ENCODE measurements around the gene ATG2A. TPM values are rescaled to one million over a fixed set of nuclear protein-coding genes. Genes with fewer than 3 reads are reported as not detected.

Gene ATG2A
- total and polyA plus RNA-seq, 7 donors = 11.0 to 21.6 (median 19.5) TPM

DNA sequence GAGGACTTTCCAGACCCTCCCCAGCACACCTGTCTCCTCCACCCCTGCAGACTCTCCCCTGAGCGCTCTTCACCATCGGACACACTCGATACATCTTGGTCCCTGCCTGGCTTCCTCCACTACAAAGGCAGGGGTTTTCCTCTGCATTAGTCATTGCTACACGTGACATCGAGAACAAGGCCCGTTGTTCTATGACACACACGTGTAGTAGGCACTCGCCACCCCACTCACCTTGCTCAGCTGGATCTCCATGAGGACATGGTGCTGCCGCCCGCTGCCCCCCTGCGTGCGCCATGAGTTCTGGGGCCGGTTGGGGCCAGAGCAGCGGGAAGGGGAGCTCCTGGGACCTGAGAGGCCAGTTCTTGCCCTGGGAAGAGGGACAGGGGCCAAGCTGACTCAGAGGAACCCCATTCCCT is 16.7 kb downstream of the ATG2A start:
- ATAC-seq (no peak), DNase-seq (no peak)
- TF ChIP-seq CTCF (IDR thresholded peaks at IDR 0.05) = no peak
- Histone ChIP-seq H3K27me3 (ENCODE audit: insufficient read depth in 3 of 3, low read length in 2 of 3) (no peaks in the 10 kb centered on the region), H3K9me3 (no peaks in the 10 kb centered on the region), H3K27ac (no peak overlapping the region), H3K4me3 (no peak overlapping the region), H3K36me3 (ENCODE audit: insufficient read depth in 1 of 2, low read depth in 1 of 2) (peaks cover 3 to 92% of the 10 kb centered on the region in 2 donors), H3K4me1 (no peaks in the 10 kb centered on the region)
- 79 to 91% (median 82%) methylated on average over 14 of the region's 14 CpGs for WGBS, 3 donors
- intact Hi-C loops (cut with DNase I) = no loop called here

- WGBS, 3 donors = 94 to 97% (median 95%) methylated on average over 19 of the region's 19 CpGs
- H3K27ac ChIP-seq = no peak overlapping the region
- TF ChIP-seq CTCF (IDR thresholded peaks at IDR 0.05) = no peak
- peaks cover under 1 to 82% of the 10 kb centered on the region in 2 donors for H3K36me3 ChIP-seq (ENCODE audit: insufficient read depth in 1 of 2, low read depth in 1 of 2)
- no peaks in the 10 kb centered on the region for H3K9me3 ChIP-seq
- H3K4me3 ChIP-seq = no peak overlapping the region
- no peaks in the 10 kb centered on the region for H3K27me3 ChIP-seq (ENCODE audit: insufficient read depth in 3 of 3, low read length in 2 of 3)
- DNase-seq (no peak), ATAC-seq (no peak)
- intact Hi-C loops (cut with DNase I) = no loop called here
- no peaks in the 10 kb centered on the region for H3K4me1 ChIP-seq
Observed at GRCh38 chr11:64898541-64898940, 18.5 kb downstream of the ATG2A start.

DNA sequence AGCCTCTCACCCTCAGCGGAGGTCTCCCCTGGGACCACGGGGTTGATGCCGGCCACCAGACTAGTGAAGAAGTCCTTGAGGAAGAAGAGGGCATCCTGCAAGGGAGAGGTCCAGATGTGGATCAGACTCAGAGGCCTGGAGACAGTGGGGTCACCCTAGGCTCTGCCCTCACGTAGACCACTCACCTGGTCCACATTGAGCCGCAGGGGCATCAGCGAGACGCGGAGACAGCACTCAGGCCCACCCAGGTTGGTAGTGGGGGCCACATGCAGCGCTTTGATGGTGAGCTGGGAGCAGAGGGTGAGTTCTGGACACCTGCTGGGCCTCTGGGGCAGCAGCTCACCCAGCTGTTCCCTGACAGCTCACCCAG is 18.9 kb downstream of the ATG2A start:
- intact Hi-C loops (cut with DNase I) = no loop called here
- no peak overlapping the region for H3K4me3 ChIP-seq
- WGBS, 3 donors = 86 to 94% (median 86%) methylated on average over 9 of the region's 9 CpGs
- no peak for DNase-seq
- TF ChIP-seq CTCF (IDR thresholded peaks at IDR 0.05) = no peak
- no peak for ATAC-seq
- no peaks in the 10 kb centered on the region for H3K9me3 ChIP-seq
- no peaks in the 10 kb centered on the region for H3K27me3 ChIP-seq (ENCODE audit: insufficient read depth in 3 of 3, low read length in 2 of 3)
- H3K36me3 ChIP-seq (ENCODE audit: insufficient read depth in 1 of 2, low read depth in 1 of 2) = peaks cover 0 to 77% of the 10 kb centered on the region in 2 donors
- H3K27ac ChIP-seq = no peak overlapping the region
- no peaks in the 10 kb centered on the region for H3K4me1 ChIP-seq

- DNase-seq = no peak
- ATAC-seq = no peak
- Histone ChIP-seq H3K27ac (no peak overlapping the region), H3K27me3 (ENCODE audit: insufficient read depth in 3 of 3, low read length in 2 of 3) (no peaks in the 10 kb centered on the region), H3K4me3 (no peak overlapping the region), H3K9me3 (no peaks in the 10 kb centered on the region), H3K4me1 (no peaks in the 10 kb centered on the region), H3K36me3 (ENCODE audit: insufficient read depth in 1 of 2, low read depth in 1 of 2) (peaks cover 0 to 72% of the 10 kb centered on the region in 2 donors)
- 84 to 91% (median 90%) methylated on average over 18 to 19 of the region's 19 CpGs for WGBS, 3 donors
- intact Hi-C loops (cut with DNase I) = no loop called here
- TF ChIP-seq CTCF (IDR thresholded peaks at IDR 0.05) = no peak
Observed at GRCh38 chr11:64897381-64898075, 19.5 kb downstream of the ATG2A start.

Data from psoas muscle (tissue), 8 donors.